K562 (cell line): ENCODE measurements around the gene PYGO2. TPM values are rescaled to one million over a fixed set of nuclear protein-coding genes. Genes with fewer than 3 reads are reported as not detected.

Experiments used
- AFF4 ChIP-seq: sonication (generic); formaldehyde crosslinking; IDR thresholded peaks from 2 replicates; pipeline ENCODE4 v1.8.0; 2023; ENCODE audit warnings: mild to moderate bottlenecking, missing genetic modification reagents
- CUX1 ChIP-seq: fragments of 200-800 bp; sonication (Bioruptor generic); IDR thresholded peaks from 2 replicates; pipeline ENCODE4 v1.6.1; 2016; ENCODE audit warnings: missing genetic modification characterization, missing compliant biosample characterization
- MXI1 ChIP-seq: IDR thresholded peaks from 2 replicates; pipeline ENCODE4 v1.6.1; 2011; ENCODE audit warnings: low read depth, mild to moderate bottlenecking, improper control_type of control experiment, low read length
- PKNOX1 ChIP-seq: fragments of 450-650 bp; IDR thresholded peaks from 2 replicates; pipeline ENCODE4 v1.6.1; 2016
- RB1 ChIP-seq: fragments of 450-650 bp; IDR thresholded peaks from 2 replicates; pipeline ENCODE4 v1.6.1; 2017; ENCODE audit warnings: low read depth, mild to moderate bottlenecking
- SMC3 ChIP-seq: conservative IDR thresholded peaks from 2 replicates; pipeline ENCODE4 v1.6.1; 2011; ENCODE audit warnings: low read depth, low read length, improper control_type of control experiment; ENCODE audit not compliant: insufficient read depth
- SREBF1 ChIP-seq: fragments of 150-350 bp; IDR thresholded peaks from 2 replicates; pipeline ENCODE4 v1.6.1; 2014; ENCODE audit warnings: antibody characterized with exemption, low read depth, low read length, borderline replicate concordance
- TCF15 ChIP-seq: fragments of 250-450 bp; sonication (Bioruptor Pico); IDR thresholded peaks from 2 replicates; pipeline ENCODE4 v1.8.0; 2022; ENCODE audit warnings: moderate library complexity, mild to moderate bottlenecking, inconsistent platforms
- ZNF232 ChIP-seq: sonication (generic); formaldehyde crosslinking; IDR thresholded peaks from 2 replicates; pipeline ENCODE4 v1.8.0; 2022; ENCODE audit warnings: mild to moderate bottlenecking, missing genetic modification reagents
- polyA plus RNA-seq, 8 experiments: library from polyadenylated mRNA; depleted of rRNA in 4 of 8; stranded (reverse) in 5 of 8; unstranded in 3 of 8; fragments of >200 nt; fragmentation: Nextera tagmentation in 2 of 8; fragmentation: Illumina TruSeq in 1 of 8; extraction: Ambion mirVana in 2 of 8; extraction: Trizol in 1 of 8; gene quantifications; 2 replicates each; pipeline versions ENCODE4 v1.2.1 to v1.2.3, GENCODE V29; 2011 to 2014; ENCODE audit warnings: inconsistent platforms in 1 of 8, missing spikeins in 1 of 8
- total RNA-seq, 7 experiments: library from RNA; depleted of rRNA in 6 of 7; stranded (reverse); fragments of >200 nt in 6 of 7; fragmentation: Illumina TruSeq in 2 of 7; extraction: Trizol in 2 of 7; gene quantifications; 2 replicates each; pipeline versions ENCODE4 v1.2.1 to v1.2.3, GENCODE V29; 2011 to 2021; ENCODE audit warnings: low replicate concordance in 1 of 7

The PYGO2 gene
- total and polyA plus RNA-seq, 9 of the 15 experiments (the other 6 are each of a cell fraction or from before 2014, with no cell fraction given), result 8.3 to 36.2 (median 18.2) TPM

- TF ChIP-seq CUX1 (CRISPR knock-in tag), result no peak
- TF ChIP-seq SREBF1, result no peak
- peak; percentile 100 for TF ChIP-seq PKNOX1
- TF ChIP-seq SMC3, result no peak
- no peak for TF ChIP-seq TCF15 (CRISPR knock-in tag)
- TF ChIP-seq MXI1, result no peak; the same call in 1 of the 2 replicates
- TF ChIP-seq AFF4, result no peak
- TF ChIP-seq RB1, result peak; percentile 88
- no peak for TF ChIP-seq ZNF232 (CRISPR knock-in tag)
Measured at GRCh38 chr1:154982897-154983648, 21.5 kb upstream of the PYGO2 start, which contains the start of gene FLAD1 (continued).
